HL-60 (cell line): Measurements from ENCODE around the gene AKR1E2.

Experiments
- DNase-seq, 2 experiments: peaks; one replicate each; pipeline ENCODE4 v3.0.0-alpha.2; 2010 to 2020; ENCODE audit warnings: low read depth in 1 of 2, low spot score in 1 of 2
- H3K27ac ChIP-seq: fragments of 250-450 bp; sonication (Bioruptor Pico); replicated peaks from 2 replicates; pipeline ENCODE4 v1.5.1; 2020; ENCODE audit warnings: mild to moderate bottlenecking, moderate library complexity
- H3K27me3 ChIP-seq: fragments of 250-450 bp; sonication (Bioruptor Pico); 2 replicates; pipeline ENCODE4 v1.5.1; 2021; ENCODE audit warnings: mild to moderate bottlenecking, moderate library complexity; ENCODE audit not compliant: insufficient read depth, poor library complexity, severe bottlenecking
- H3K4me3 ChIP-seq: replicated peaks from 2 replicates; pipeline ENCODE4 v1.5.1; 2011; ENCODE audit warnings: mild to moderate bottlenecking, control low read depth, low read length; ENCODE audit not compliant: insufficient read depth
- GABPA ChIP-seq: IDR thresholded peaks from 2 replicates; pipeline ENCODE4 v1.6.1; 2012; ENCODE audit warnings: low read depth
- POLR2AphosphoS5 ChIP-seq: IDR thresholded peaks from 2 replicates; pipeline ENCODE4 v1.6.1; 2012; ENCODE audit warnings: low read depth
- SPI1 ChIP-seq: IDR thresholded peaks from 2 replicates; pipeline ENCODE4 v1.6.1; 2012; ENCODE audit warnings: low read depth, mild to moderate bottlenecking, borderline replicate concordance
- TF ChIP-seq, protein P1 (sequence below): IDR thresholded peaks from 2 replicates; pipeline ENCODE4 v1.6.1; 2012; ENCODE audit warnings: low read depth; ENCODE audit not compliant: insufficient replicate concordance
- TF ChIP-seq, protein P2 (sequence below): IDR thresholded peaks from one replicate; pipeline ENCODE4 v1.5.1; 2011; ENCODE audit warnings: low read length, control low read depth, inconsistent platforms; ENCODE audit not compliant: insufficient read depth

The AKR1E2 gene

DNA sequence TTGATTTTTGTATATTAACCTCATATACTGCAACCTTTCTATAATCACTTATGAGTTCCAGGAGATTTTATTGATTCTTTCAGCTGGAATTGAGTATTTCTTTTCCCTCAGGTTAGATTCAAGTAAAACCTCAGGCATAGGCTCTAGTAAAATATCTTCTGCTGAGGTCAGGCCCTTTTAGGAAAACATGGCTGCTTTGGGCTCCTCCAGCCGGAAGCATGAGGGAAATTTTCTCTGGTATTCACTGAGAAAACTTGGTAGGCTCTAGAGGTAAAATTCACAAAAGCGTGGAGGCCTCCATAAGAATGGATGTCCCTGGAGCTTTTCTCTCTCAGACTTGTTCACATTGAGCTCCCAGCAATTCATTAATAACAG, 56.7 kb downstream of the AKR1E2 start:
- no peaks in the 10 kb centered on the region for H3K27me3 ChIP-seq
- H3K27ac ChIP-seq, result no peak overlapping the region
- DNase-seq, result no peak
- TF ChIP-seq, protein P1, sequence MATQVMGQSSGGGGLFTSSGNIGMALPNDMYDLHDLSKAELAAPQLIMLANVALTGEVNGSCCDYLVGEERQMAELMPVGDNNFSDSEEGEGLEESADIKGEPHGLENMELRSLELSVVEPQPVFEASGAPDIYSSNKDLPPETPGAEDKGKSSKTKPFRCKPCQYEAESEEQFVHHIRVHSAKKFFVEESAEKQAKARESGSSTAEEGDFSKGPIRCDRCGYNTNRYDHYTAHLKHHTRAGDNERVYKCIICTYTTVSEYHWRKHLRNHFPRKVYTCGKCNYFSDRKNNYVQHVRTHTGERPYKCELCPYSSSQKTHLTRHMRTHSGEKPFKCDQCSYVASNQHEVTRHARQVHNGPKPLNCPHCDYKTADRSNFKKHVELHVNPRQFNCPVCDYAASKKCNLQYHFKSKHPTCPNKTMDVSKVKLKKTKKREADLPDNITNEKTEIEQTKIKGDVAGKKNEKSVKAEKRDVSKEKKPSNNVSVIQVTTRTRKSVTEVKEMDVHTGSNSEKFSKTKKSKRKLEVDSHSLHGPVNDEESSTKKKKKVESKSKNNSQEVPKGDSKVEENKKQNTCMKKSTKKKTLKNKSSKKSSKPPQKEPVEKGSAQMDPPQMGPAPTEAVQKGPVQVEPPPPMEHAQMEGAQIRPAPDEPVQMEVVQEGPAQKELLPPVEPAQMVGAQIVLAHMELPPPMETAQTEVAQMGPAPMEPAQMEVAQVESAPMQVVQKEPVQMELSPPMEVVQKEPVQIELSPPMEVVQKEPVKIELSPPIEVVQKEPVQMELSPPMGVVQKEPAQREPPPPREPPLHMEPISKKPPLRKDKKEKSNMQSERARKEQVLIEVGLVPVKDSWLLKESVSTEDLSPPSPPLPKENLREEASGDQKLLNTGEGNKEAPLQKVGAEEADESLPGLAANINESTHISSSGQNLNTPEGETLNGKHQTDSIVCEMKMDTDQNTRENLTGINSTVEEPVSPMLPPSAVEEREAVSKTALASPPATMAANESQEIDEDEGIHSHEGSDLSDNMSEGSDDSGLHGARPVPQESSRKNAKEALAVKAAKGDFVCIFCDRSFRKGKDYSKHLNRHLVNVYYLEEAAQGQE, result no peak
- no peak for TF ChIP-seq GABPA
- TF ChIP-seq, protein P2, sequence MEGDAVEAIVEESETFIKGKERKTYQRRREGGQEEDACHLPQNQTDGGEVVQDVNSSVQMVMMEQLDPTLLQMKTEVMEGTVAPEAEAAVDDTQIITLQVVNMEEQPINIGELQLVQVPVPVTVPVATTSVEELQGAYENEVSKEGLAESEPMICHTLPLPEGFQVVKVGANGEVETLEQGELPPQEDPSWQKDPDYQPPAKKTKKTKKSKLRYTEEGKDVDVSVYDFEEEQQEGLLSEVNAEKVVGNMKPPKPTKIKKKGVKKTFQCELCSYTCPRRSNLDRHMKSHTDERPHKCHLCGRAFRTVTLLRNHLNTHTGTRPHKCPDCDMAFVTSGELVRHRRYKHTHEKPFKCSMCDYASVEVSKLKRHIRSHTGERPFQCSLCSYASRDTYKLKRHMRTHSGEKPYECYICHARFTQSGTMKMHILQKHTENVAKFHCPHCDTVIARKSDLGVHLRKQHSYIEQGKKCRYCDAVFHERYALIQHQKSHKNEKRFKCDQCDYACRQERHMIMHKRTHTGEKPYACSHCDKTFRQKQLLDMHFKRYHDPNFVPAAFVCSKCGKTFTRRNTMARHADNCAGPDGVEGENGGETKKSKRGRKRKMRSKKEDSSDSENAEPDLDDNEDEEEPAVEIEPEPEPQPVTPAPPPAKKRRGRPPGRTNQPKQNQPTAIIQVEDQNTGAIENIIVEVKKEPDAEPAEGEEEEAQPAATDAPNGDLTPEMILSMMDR, result no peak
- TF ChIP-seq POLR2AphosphoS5, result no peak
- no peak for TF ChIP-seq SPI1
- no peak overlapping the region for H3K4me3 ChIP-seq

- H3K27ac ChIP-seq, result no peak overlapping the region
- no peaks in the 10 kb centered on the region for H3K27me3 ChIP-seq
- no peak for DNase-seq
- no peak overlapping the region for H3K4me3 ChIP-seq
- no peak for TF ChIP-seq SPI1
Observed at GRCh38 chr10:4883079-4883739, 57.2 kb downstream of the AKR1E2 start.

GRCh38 chr10:4885162-4885561, 59.2 kb downstream of the AKR1E2 start:
- H3K4me3 ChIP-seq, result no peak overlapping the region
- H3K27ac ChIP-seq, result no peak overlapping the region
- DNase-seq, result no peak
- H3K27me3 ChIP-seq, result no peaks in the 10 kb centered on the region
- TF ChIP-seq, protein P1, result no peak
- no peak for TF ChIP-seq SPI1
- TF ChIP-seq GABPA, result no peak
- TF ChIP-seq, protein P2, result no peak
- no peak for TF ChIP-seq POLR2AphosphoS5

DNA sequence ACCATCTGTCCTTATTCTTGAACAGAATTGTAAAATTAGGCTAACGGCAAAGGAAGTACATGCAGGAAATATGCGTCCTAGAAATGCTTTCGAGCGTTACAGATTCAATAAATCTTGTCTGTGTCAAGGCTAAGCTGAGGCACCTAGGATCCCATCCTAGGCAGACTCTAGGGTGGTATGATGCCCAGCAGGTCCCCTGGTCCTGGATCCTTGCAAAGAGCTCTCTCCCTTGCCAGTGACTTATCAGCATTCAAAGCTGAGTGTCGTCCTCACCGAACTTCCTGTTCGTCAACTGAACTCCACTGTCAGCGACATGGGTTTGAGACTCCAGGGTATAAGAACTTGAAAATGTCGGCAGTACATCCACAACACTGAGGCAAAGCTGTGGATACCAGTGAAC, 61.5 kb downstream of the AKR1E2 start:
- no peak overlapping the region for H3K27ac ChIP-seq
- no peaks in the 10 kb centered on the region for H3K27me3 ChIP-seq
- TF ChIP-seq GABPA (no peak), SPI1 (no peak)
- TF ChIP-seq, protein P1, result no peak
- TF ChIP-seq, protein P2, result no peak
- no peak for DNase-seq
- H3K4me3 ChIP-seq, result no peak overlapping the region
